HG02623 (cell line): ENCODE measurements around the gene GATC.
"Not testable (repeated sequence)": the region's sequence is repeated elsewhere in the genome, so short reads cannot be mapped to it uniquely, and the experiment has no call there.

Experiments used
- ATAC-seq: cut with Tn5 transposase; IDR thresholded peaks from one replicate; pipeline ENCODE4 v1.9.1; 2021; ENCODE audit warnings: moderate library complexity; ENCODE audit not compliant: unreplicated experiment

GATC gene

GRCh38 chr12:120468821-120469449 lies 22.7 kb downstream of the GATC start:
- peak; percentile 24 for ATAC-seq

GRCh38 chr12:120469450-120470149 lies 23.4 kb downstream of the GATC start, which contains the start of gene SRSF9:
Gene SRSF9 (minus strand): TSS chr12:120469748. CDS start chr12:120469609, 139 bp downstream.
- peak; percentile 64 for ATAC-seq

- ATAC-seq: peak; percentile 5
Measured at GRCh38 chr12:120470150-120470784, 24.0 kb downstream of the GATC start.

- ATAC-seq: no peak
Measured at GRCh38 chr12:120472521-120472920, 26.3 kb downstream of the GATC start.

- ATAC-seq: no peak
Measured at GRCh38 chr12:120473807-120474615, 27.8 kb downstream of the GATC start.

GRCh38 chr12:120474616-120474960 lies 28.3 kb downstream of the GATC start:
- ATAC-seq: no peak

- no peak for ATAC-seq
Measured at GRCh38 chr12:120475643-120476042, 29.4 kb downstream of the GATC start.

GRCh38 chr12:120479458-120479857 lies 33.2 kb downstream of the GATC start:
- no peak for ATAC-seq

- ATAC-seq: no peak
Measured at GRCh38 chr12:120480211-120480610, 34.0 kb downstream of the GATC start.

GRCh38 chr12:120481022-120481767 lies 35.0 kb downstream of the GATC start:
- ATAC-seq: no peak

GRCh38 chr12:120483621-120484020 lies 37.4 kb downstream of the GATC start:
- no peak for ATAC-seq

GRCh38 chr12:120485961-120486881 lies 40.0 kb downstream of the GATC start:
- ATAC-seq: no peak

GRCh38 chr12:120487552-120487951 lies 41.3 kb downstream of the GATC start:
- ATAC-seq: not testable (repeated sequence)

- no peak for ATAC-seq
Measured at GRCh38 chr12:120488057-120488640, 41.9 kb downstream of the GATC start.

GRCh38 chr12:120489018-120489417 lies 42.8 kb downstream of the GATC start:
- no peak for ATAC-seq

GRCh38 chr12:120490325-120490724 lies 44.1 kb downstream of the GATC start:
- ATAC-seq: no peak

GRCh38 chr12:120490833-120491512 lies 44.7 kb downstream of the GATC start:
- no peak for ATAC-seq

- ATAC-seq: no peak
Measured at GRCh38 chr12:120495186-120495730, 49.0 kb downstream of the GATC start.
